Upper lobe of left lung (tissue), 4 donors: ENCODE data around the gene GOSR2.

ENCODE experiments used
- CTCF ChIP-seq, 6 experiments: fragments of 450-650 bp in 4 of 6; fragments of 200-600 bp in 2 of 6; sonication (generic) in 2 of 6; IDR thresholded peaks; one replicate each; pipeline ENCODE4 v1.5.1; 2016 to 2019; ENCODE audit warnings: antibody characterized with exemption in 6 of 6
- POLR2A ChIP-seq, 4 donors: fragments of 450-650 bp; IDR thresholded peaks; one replicate each; pipeline ENCODE4 v1.5.1; 2016 to 2017; ENCODE audit warnings: antibody characterized with exemption in 4 of 4, mild to moderate bottlenecking in 2 of 4

GRCh38 chr17:46978489-46979146 is 55.7 kb downstream of the GOSR2 start:
- TF ChIP-seq CTCF (IDR thresholded peaks at IDR 0.05) (no peak), POLR2A (IDR thresholded peaks at IDR 0.05) (no peak)
